Heart left ventricle (tissue), 13 donors: ENCODE results near the gene MLH3.

Experiments
- CTCF ChIP-seq, 12 donors: fragments of 200-600 bp; sonication (generic) in 4 of 12; IDR thresholded peaks; one replicate each; pipeline versions ENCODE4 v1.5.0 to v1.8.0; 2018 to 2022; ENCODE audit warnings: antibody characterized with exemption in 12 of 12, mild to moderate bottlenecking in 5 of 12
- POLR2A ChIP-seq, 2 donors: fragments of 450-650 bp; IDR thresholded peaks; one replicate each; pipeline ENCODE4 v1.6.1; 2017; ENCODE audit warnings: antibody characterized with exemption in 2 of 2, mild to moderate bottlenecking in 2 of 2, moderate library complexity in 2 of 2
- donor health status: ischemic (EF 13 %, LVEDD 7.1; RV severe dilation, severe dysfunction).
- donor health status: DM: no; HTN: yes; CAD: no.
- donor health status: DM: no; HTN: no; CAD: no.
- donor health status: ischemic (EF 25% LVEDD 6.9; RV normal size, moderate dysfunction).
- donor health status: ischemic (EF 25% LVEDD 5.7; RV mildly dilated, moderate dysfunction).
- donor health status: ischemic (EF 35%, LVEDD 5.7; RV mildly dilated, moderate dysfunction).
- donor health status: nonischemic (EF 11% LVEDD 7.7; RV severe dilation, severe dysfunction).
- donor health status: DM: yes; HTN: yes; CAD: no.
- donor health status: PGD.
- donor health status: ischemic (EF 29% LVEDD 5.4; RV normal size, mild dysfunction).
- donor health status: nonischemic (EF 23%, LVEDD 6.1; RV moderate dilation, normal function).

- no peak for TF ChIP-seq CTCF (IDR thresholded peaks at IDR 0.05)
- TF ChIP-seq POLR2A (IDR thresholded peaks at IDR 0.05) = no peak
These were observed 67.9 kb downstream of the MLH3 start for GRCh38 chr14:74983343-74983742.
